LNCAP (cell line): ENCODE measurements around the gene ERBB2.

Source experiments
- CTCF ChIP-seq: fragments of 450-650 bp; IDR thresholded peaks from 2 replicates; pipeline ENCODE4 v1.5.1; 2017; ENCODE audit warnings: mild to moderate bottlenecking

Gene ERBB2

DNA sequence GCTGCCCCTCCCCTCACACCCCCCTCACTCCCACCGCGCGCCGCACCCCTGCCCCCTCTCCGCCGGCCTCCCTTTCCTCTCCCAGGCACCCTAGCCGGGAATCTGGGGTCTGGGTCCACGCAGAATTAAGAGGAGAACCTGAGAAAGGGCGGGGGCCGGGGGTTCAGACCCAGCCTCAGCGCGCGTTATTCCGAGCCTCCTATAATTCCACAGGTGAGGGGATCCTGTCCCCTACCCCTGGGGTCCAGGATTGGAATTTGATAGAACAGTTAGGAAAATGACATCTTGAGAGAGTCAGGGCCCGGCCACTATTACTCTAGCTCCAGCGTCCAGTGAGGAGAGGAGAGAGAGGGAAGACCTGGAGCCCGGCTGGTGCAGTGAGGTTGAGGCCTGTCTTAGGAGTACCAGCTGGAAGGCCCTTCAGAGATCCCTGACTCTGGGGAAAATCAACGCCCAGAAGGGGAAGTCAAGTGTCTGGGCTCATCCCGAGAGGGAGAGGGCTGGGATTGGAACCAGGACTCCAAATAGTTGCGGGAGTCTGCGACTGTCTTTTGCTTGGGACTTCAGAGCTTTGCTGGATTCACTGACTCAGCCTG, 55.2 kb downstream of the ERBB2 start:
- TF ChIP-seq CTCF: no peak

DNA sequence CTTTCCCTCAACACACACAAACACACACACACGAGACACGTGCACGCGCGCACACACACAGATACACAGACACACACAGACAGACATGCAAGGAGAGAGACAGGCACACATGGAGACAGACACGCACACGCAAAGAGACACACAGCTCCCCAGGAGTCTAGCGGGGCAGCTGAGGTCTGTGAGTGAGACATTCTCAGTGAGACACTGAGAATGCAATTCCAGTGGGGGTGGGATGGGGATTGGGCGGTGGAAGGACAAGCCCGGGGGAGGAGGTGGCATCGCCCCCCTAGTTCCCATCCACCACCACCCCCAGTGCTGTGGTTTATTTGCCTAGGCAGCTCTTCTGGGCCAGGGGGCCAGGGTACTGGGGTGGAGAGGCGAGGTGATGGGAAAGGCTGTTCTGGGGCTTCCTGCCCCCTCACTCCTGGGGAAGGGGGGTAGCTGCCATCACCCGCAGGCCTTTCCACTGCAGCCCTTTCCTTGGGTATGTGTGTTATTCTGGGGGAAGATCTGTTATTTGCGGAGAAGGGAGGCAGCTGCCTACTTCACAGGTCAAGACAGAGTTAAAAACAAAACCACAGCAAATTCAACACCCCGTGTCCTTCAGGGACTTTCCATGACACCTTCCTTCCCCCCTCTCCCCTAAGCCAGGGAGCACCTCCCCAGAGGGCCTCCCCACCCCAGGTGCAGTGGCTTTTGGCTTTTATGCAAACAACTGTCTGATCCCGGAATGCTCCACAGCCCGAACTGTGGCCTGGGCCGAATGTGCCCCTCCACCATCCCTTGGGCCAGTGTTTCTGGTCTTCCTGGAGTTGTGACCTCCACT, 55.9 kb downstream of the ERBB2 start:
- no peak for TF ChIP-seq CTCF

GRCh38 chr17:39756380-39757079, 56.7 kb downstream of the ERBB2 start:
- TF ChIP-seq CTCF: no peak

- no peak for TF ChIP-seq CTCF
Observed at GRCh38 chr17:39757176-39757662, 57.4 kb downstream of the ERBB2 start.

GRCh38 chr17:39757931-39758873, 58.3 kb downstream of the ERBB2 start:
- no peak for TF ChIP-seq CTCF

DNA sequence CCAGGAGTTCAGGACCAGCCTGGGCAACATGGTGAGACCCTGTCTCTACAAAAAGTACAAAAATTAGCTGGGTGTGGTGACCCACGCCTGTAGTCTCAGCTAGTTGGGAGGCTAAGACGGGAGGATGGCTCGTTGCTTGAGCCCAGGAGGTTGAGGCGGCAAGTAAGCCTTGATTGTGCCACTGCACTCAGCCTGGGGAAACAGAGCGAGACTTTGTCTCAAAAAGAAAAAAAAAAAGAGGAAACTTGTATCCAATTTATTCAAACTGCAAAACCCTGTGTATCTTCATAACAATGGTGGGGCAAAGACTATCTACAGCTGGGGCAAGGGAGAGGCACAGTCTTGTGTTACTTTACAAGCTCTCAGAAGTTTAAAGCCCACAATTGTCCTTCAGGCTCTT, 59.3 kb downstream of the ERBB2 start:
- no peak for TF ChIP-seq CTCF
